C4-2B (cell line): ENCODE measurements around the gene TMEM178B.
"Not testable (repeated sequence)": the region's sequence is repeated elsewhere in the genome, so short reads cannot be mapped to it uniquely, and the experiment has no call there.

Experiments
- H3K27ac ChIP-seq: fragments of 450-650 bp; 2 replicates; pipeline ENCODE4 v1.5.1; 2017
- CTCF ChIP-seq: fragments of 450-650 bp; conservative IDR thresholded peaks from 2 replicates; pipeline ENCODE4 v1.5.1; 2017; ENCODE audit warnings: mild to moderate bottlenecking
- ZFX ChIP-seq: fragments of 450-650 bp; IDR thresholded peaks from 2 replicates; pipeline ENCODE4 v1.6.1; 2017

The TMEM178B gene

GRCh38 chr7:141389140-141389796 is 315.4 kb downstream of the TMEM178B start:
- TF ChIP-seq ZFX (no peak), CTCF (no peak)

GRCh38 chr7:141390339-141390738 is 316.5 kb downstream of the TMEM178B start:
- H3K27ac ChIP-seq: no peak overlapping the region
- no peak for TF ChIP-seq ZFX
- TF ChIP-seq CTCF: no peak

More at GRCh38 chr7:141389140-141389796, 315.4 kb downstream of the TMEM178B start:
- no peak overlapping the region for H3K27ac ChIP-seq

GRCh38 chr7:141393056-141393455 is 319.2 kb downstream of the TMEM178B start:
- TF ChIP-seq ZFX (no peak), CTCF (no peak)
- no peak overlapping the region for H3K27ac ChIP-seq

- no peak for TF ChIP-seq ZFX
- no peak for TF ChIP-seq CTCF
- no peak overlapping the region for H3K27ac ChIP-seq
These were observed 323.6 kb downstream of the TMEM178B start for GRCh38 chr7:141397236-141398163.

GRCh38 chr7:141400356-141400755 is 326.5 kb downstream of the TMEM178B start:
- H3K27ac ChIP-seq: no peak overlapping the region
- no peak for TF ChIP-seq ZFX

- TF ChIP-seq CTCF (no peak), ZFX (no peak)
- no peak overlapping the region for H3K27ac ChIP-seq
These were observed 328.6 kb downstream of the TMEM178B start for GRCh38 chr7:141402277-141402996.

GRCh38 chr7:141403846-141404245 is 330.0 kb downstream of the TMEM178B start:
- not testable (repeated sequence) for H3K27ac ChIP-seq

GRCh38 chr7:141406347-141406746 is 332.5 kb downstream of the TMEM178B start:
- H3K27ac ChIP-seq: no peak overlapping the region
- TF ChIP-seq ZFX: no peak
- no peak for TF ChIP-seq CTCF
